GM23338 (cell line): ENCODE data around the gene MCC. TPM values are rescaled to one million over a fixed set of nuclear protein-coding genes. Genes with fewer than 3 reads are reported as not detected.

ENCODE experiments used
- ATAC-seq: fragments of 200-7000 bp; cut with Tn5 transposase; 3 replicates; pipeline ENCODE4 v1.9.1; 2020
- DNase-seq: peaks from one replicate; pipeline ENCODE4 v3.0.0-alpha.2; 2015; ENCODE audit warnings: low spot score
- H2AFZ ChIP-seq: fragments of 200-600 bp; sonication (generic); 2 replicates; pipeline ENCODE4 v1.8.0; 2016; ENCODE audit warnings: antibody characterized with exemption, mild to moderate bottlenecking, moderate library complexity
- H3F3A ChIP-seq: fragments of 200-600 bp; sonication (generic); replicated peaks from 2 replicates; pipeline ENCODE4 v1.8.0; 2017; ENCODE audit warnings: antibody characterized with exemption, mixed run types, low read depth
- H3K27ac ChIP-seq: fragments of 200-600 bp; sonication (generic); 2 replicates; pipeline ENCODE4 v1.6.1; 2016; ENCODE audit warnings: low read depth
- H3K27me3 ChIP-seq: fragments of 200-600 bp; sonication (generic); 2 replicates; pipeline ENCODE4 v1.8.0; 2016; ENCODE audit warnings: mild to moderate bottlenecking, mixed run types, moderate library complexity; ENCODE audit not compliant: insufficient read depth
- H3K36me3 ChIP-seq: fragments of 200-600 bp; sonication (generic); 2 replicates; pipeline ENCODE4 v1.8.0; 2016; ENCODE audit warnings: mild to moderate bottlenecking; ENCODE audit not compliant: insufficient read depth
- H3K4me1 ChIP-seq: fragments of 200-600 bp; sonication (generic); 2 replicates; pipeline ENCODE4 v1.8.0; 2016; ENCODE audit warnings: mild to moderate bottlenecking, moderate library complexity; ENCODE audit not compliant: insufficient read depth
- H3K4me2 ChIP-seq: fragments of 200-600 bp; sonication (generic); 2 replicates; pipeline ENCODE4 v1.7.1; 2017; ENCODE audit warnings: mixed run types
- H3K4me3 ChIP-seq: fragments of 200-600 bp; sonication (generic); 2 replicates; pipeline ENCODE4 v1.6.1; 2016; ENCODE audit warnings: mixed run types
- H3K79me2 ChIP-seq: fragments of 200-600 bp; sonication (generic); replicated peaks from 2 replicates; pipeline ENCODE4 v1.8.0; 2017; ENCODE audit warnings: mild to moderate bottlenecking; ENCODE audit not compliant: insufficient read depth
- H3K9me2 ChIP-seq: fragments of 200-600 bp; sonication (generic); 2 replicates; pipeline ENCODE4 v1.8.0; 2017; ENCODE audit not compliant: insufficient read depth
- H4K20me1 ChIP-seq: fragments of 200-600 bp; sonication (generic); replicated peaks from 2 replicates; pipeline ENCODE4 v1.8.0; 2017; ENCODE audit warnings: mild to moderate bottlenecking; ENCODE audit not compliant: insufficient read depth
- H3K27ac Mint-ChIP-seq: 2 replicates; pipeline ENCODE4 v1.8.0; 2020; ENCODE audit warnings: inconsistent platforms, mild to moderate bottlenecking, moderate library complexity, mixed read lengths
- H3K27me3 Mint-ChIP-seq: 3 replicates; pipeline ENCODE4 v1.8.0; 2022; ENCODE audit warnings: low read depth, mild to moderate bottlenecking, moderate library complexity, mixed read lengths, inconsistent platforms; ENCODE audit not compliant: insufficient read depth, poor library complexity
- H3K36me3 Mint-ChIP-seq: 3 replicates; pipeline ENCODE4 v1.8.0; 2021; ENCODE audit warnings: low read depth, mild to moderate bottlenecking, inconsistent platforms, moderate library complexity, mixed read lengths
- H3K4me1 Mint-ChIP-seq: 3 replicates; pipeline ENCODE4 v1.8.0; 2020; ENCODE audit warnings: mild to moderate bottlenecking, inconsistent platforms, mixed read lengths
- H3K4me3 Mint-ChIP-seq: 3 replicates; pipeline ENCODE4 v1.8.0; 2021; ENCODE audit warnings: moderate library complexity, mild to moderate bottlenecking, inconsistent platforms, mixed read lengths
- H3K9me3 Mint-ChIP-seq: 3 replicates; pipeline ENCODE4 v1.8.0; 2020; ENCODE audit warnings: moderate library complexity, mild to moderate bottlenecking, inconsistent platforms, mixed read lengths
- CREB1 ChIP-seq: fragments of 250-450 bp; sonication (Bioruptor Pico); IDR thresholded peaks from 2 replicates; pipeline ENCODE4 v1.5.0; 2020; ENCODE audit warnings: low read depth, mild to moderate bottlenecking, moderate library complexity
- CTCF ChIP-seq, 2 experiments: fragments of 200-600 bp in 1 of 2; sonication (generic) in 1 of 2; conservative IDR thresholded peaks; 2 replicates each; pipeline versions ENCODE4 v1.5.1 to v1.6.1; 2016 to 2017; ENCODE audit warnings: antibody characterized with exemption in 2 of 2, low read depth in 2 of 2, mild to moderate bottlenecking in 2 of 2, moderate library complexity in 1 of 2
- ETS1 ChIP-seq: IDR thresholded peaks from 2 replicates; pipeline ENCODE4 v1.6.1; 2016; ENCODE audit warnings: antibody characterized with exemption
- EZH2 ChIP-seq: fragments of 200-600 bp; sonication (generic); IDR thresholded peaks from one replicate; pipeline ENCODE4 v1.8.0; 2017; ENCODE audit warnings: antibody characterized with exemption, mild to moderate bottlenecking, low read depth; ENCODE audit not compliant: unreplicated experiment
- EZH2phosphoT487 ChIP-seq: fragments of 200-600 bp; sonication (generic); IDR thresholded peaks from one replicate; pipeline ENCODE4 v1.8.1; 2018; ENCODE audit warnings: antibody characterized with exemption; ENCODE audit not compliant: unreplicated experiment
- JUNB ChIP-seq: IDR thresholded peaks from one replicate; pipeline ENCODE4 v1.6.1; 2016; ENCODE audit warnings: antibody characterized with exemption; ENCODE audit not compliant: unreplicated experiment
- NANOG ChIP-seq: IDR thresholded peaks from 2 replicates; pipeline ENCODE4 v1.6.1; 2016; ENCODE audit warnings: antibody characterized with exemption, borderline replicate concordance
- POLR2AphosphoS5 ChIP-seq: IDR thresholded peaks from 2 replicates; pipeline ENCODE4 v1.6.1; 2016; ENCODE audit warnings: antibody characterized with exemption, low read depth
- REST ChIP-seq: IDR thresholded peaks from one replicate; pipeline ENCODE4 v1.6.1; 2018; ENCODE audit warnings: antibody characterized with exemption; ENCODE audit not compliant: unreplicated experiment
- STAT1 ChIP-seq: IDR thresholded peaks from one replicate; pipeline ENCODE4 v1.6.1; 2016; ENCODE audit warnings: antibody characterized with exemption; ENCODE audit not compliant: unreplicated experiment
- ZNF114 ChIP-seq: fragments of 250-450 bp; sonication (Bioruptor Pico); IDR thresholded peaks from 2 replicates; pipeline ENCODE4 v1.5.0; 2020; ENCODE audit warnings: mild to moderate bottlenecking, moderate library complexity
- ZNF331 ChIP-seq: fragments of 250-450 bp; sonication (Bioruptor Pico); IDR thresholded peaks from 2 replicates; pipeline ENCODE4 v1.5.0; 2020; ENCODE audit warnings: low read depth, mild to moderate bottlenecking, moderate library complexity
- ZNF462 ChIP-seq: fragments of 250-450 bp; sonication (Bioruptor Pico); IDR thresholded peaks from 2 replicates; pipeline ENCODE4 v1.5.0; 2020; ENCODE audit warnings: mild to moderate bottlenecking, moderate library complexity
- polyA plus RNA-seq: library from polyadenylated mRNA; unstranded; fragments of >200 nt; fragmentation: Nextera tagmentation; extraction: Ambion mirVana; gene quantifications from 2 replicates; pipeline ENCODE4 v1.2.1, GENCODE V29; 2016
- total RNA-seq: library from RNA; depleted of rRNA; stranded (reverse); fragments of >200 nt; shearing (Covaris generic); gene quantifications from 2 replicates; pipeline ENCODE4 v1.2.3, GENCODE V29; 2014

Gene MCC
- total and polyA plus RNA-seq, 2 experiments from 2014 or later = 3.8 to 10.1 TPM

- H2AFZ ChIP-seq = no peak overlapping the region
- H3K4me3 ChIP-seq = no peak overlapping the region
- ATAC-seq (no peak), DNase-seq (no peak)
- Mint-ChIP-seq H3K27ac (no peak overlapping the region), H3K27me3 (peaks cover 4% of the 10 kb centered on the region), H3K4me3 (no peak overlapping the region), H3K4me1 (no peaks in the 10 kb centered on the region), H3K9me3 (no peaks in the 10 kb centered on the region), H3K36me3 (no peaks in the 10 kb centered on the region)
- TF ChIP-seq ZNF331 (no peak), REST (no peak), POLR2AphosphoS5 (no peak), ZNF114 (CRISPR knock-in tag) (no peak), EZH2 (no peak), JUNB (no peak), CTCF (conservative IDR thresholded peaks at IDR 0.05; ENCODE audit: low read depth in 2 of 2) (no peak), EZH2phosphoT487 (no peak), ZNF462 (CRISPR knock-in tag) (no peak), NANOG (no peak), STAT1 (no peak), ETS1 (no peak), CREB1 (no peak)
- H3K79me2 ChIP-seq = no peaks in the 10 kb centered on the region
- H3K4me1 ChIP-seq = no peaks in the 10 kb centered on the region
- H3K9me2 ChIP-seq = 0 out of 2 replicates have a peak, but pooled peaks cover 4% of the 10 kb centered on the region
- H3K36me3 ChIP-seq = no peaks in the 10 kb centered on the region
- no peak overlapping the region for H3K27ac ChIP-seq
- no peaks in the 10 kb centered on the region for H3K27me3 ChIP-seq
- no peak overlapping the region for H3K4me2 ChIP-seq
- H4K20me1 ChIP-seq = no peaks in the 10 kb centered on the region
- no peaks in the 10 kb centered on the region for H3F3A ChIP-seq
Observed at GRCh38 chr5:113347572-113347971, 140.7 kb downstream of the MCC start.
